ENCODE measurements around the gene DLGAP4. TPM values are rescaled to one million over a fixed set of nuclear protein-coding genes. Genes with fewer than 3 reads are reported as not detected.

The DLGAP4 gene, protein sequence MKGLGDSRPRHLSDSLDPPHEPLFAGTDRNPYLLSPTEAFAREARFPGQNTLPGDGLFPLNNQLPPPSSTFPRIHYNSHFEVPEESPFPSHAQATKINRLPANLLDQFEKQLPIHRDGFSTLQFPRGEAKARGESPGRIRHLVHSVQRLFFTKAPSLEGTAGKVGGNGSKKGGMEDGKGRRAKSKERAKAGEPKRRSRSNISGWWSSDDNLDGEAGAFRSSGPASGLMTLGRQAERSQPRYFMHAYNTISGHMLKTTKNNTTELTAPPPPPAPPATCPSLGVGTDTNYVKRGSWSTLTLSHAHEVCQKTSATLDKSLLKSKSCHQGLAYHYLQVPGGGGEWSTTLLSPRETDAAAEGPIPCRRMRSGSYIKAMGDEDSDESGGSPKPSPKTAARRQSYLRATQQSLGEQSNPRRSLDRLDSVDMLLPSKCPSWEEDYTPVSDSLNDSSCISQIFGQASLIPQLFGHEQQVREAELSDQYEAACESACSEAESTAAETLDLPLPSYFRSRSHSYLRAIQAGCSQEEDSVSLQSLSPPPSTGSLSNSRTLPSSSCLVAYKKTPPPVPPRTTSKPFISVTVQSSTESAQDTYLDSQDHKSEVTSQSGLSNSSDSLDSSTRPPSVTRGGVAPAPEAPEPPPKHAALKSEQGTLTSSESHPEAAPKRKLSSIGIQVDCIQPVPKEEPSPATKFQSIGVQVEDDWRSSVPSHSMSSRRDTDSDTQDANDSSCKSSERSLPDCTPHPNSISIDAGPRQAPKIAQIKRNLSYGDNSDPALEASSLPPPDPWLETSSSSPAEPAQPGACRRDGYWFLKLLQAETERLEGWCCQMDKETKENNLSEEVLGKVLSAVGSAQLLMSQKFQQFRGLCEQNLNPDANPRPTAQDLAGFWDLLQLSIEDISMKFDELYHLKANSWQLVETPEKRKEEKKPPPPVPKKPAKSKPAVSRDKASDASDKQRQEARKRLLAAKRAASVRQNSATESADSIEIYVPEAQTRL
- 10 to 100 TPM; 10.5 to 14.6 TPM for total RNA-seq

DNA sequence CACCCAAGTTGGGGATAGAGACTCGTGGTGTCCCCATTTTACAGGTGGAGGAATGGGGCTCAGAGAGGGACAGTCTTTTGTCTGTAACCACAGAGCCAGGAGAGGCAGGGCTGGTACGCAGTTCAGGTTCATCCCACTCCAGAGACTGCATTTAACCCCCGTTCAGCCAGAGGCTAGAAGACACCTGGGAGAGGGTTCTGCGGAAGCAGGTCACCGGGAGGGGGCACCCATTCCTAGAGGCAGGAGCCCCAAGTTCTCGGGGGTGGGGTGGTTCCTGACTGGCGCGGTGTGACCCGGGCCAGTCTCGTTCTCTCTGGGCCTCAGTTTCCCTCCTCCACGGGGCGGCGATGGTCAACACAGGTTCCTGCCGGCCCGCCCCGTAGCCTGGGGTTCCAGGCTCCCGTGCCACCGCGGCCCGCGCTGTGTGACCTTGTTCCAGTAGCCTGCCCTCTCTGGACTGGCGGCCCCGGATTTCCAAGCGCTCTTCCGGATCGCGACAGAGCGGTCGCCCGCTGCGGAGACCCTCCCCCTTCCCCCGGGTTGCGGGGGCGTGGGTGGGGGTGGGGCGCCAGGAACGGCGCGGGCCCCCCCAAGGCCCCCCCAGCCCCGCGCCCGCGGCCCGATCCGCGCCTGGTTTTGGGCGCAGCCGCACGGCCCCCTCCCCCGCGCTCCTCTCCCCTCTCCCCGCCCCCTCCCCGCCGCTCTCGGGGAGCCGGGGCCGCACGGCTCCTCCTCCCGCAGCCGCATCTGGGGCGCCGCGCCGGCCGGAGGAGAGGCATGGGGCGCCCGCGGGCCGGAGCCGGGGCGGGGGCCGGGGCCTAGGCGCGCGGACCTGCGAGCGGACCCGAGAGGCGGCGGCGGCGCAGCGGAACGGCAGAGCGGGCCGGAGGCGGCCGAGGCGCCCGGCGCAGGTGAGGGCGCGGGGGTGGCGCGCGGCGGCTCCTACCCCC lies at the start of gene DLGAP4:
TSS of gene DLGAP4 (plus strand) at position 738 of the 950 bp plus-strand sequence. CDS start 125,379 bp downstream, outside the sequence.
- Mint-ChIP-seq H3K27me3 (peaks cover 69% of the 10 kb centered on the region), H3K4me1 (no peaks in the 10 kb centered on the region), H3K36me3 (no peaks in the 10 kb centered on the region), H3K27ac (no peak within 1 kb of the TSS), H3K4me3 (peak within 1 kb of the TSS; percentile 53), H3K9me3 (no peaks in the 10 kb centered on the region)
- no peak for DNase-seq

DNA sequence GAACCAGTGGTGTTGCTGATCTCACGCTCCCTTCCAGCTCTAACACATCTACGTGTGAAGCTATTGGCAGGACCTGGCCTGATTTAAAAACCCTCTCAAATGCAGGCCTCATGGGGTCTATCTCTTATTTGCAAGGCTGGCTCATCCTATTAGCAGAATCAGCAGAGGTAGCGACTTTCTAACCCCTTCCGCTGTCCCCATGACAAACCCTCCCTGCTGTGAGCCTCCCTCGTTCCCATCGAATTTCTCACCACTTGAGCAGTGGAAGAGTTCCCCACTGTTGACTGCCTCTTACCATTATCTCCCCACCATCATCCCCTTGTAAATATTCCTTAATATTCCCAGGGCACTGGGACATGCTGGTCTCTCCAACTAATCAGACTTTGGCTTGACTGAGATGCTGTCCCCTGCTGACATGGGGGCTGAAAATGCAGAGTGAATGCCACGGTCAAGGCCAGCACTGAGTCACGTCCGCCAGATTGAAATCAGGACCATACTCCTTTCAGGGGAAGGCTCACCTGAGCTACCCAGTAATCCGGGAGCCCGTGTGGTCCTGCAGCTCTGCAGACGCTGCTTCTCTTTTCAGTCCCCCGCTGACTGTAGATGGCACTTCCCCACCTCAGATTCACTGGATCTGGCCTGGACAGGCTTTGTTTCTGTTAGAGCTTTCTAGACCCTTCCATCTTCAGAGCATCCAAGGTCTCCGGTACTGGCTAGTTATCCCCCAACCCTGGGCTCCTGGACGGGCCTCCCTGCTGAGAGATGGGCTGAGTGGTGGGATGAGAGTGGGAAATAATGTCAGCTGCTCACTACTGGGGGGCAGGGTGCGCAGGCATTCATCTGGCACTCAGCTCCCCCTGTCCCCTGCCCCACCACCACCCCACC lies 46.7 kb upstream of the DLGAP4 start:
- Mint-ChIP-seq H3K27me3 (no peaks in the 10 kb centered on the region), H3K4me3 (no peak overlapping the region), H3K36me3 (peaks cover 3% of the 10 kb centered on the region), H3K9me3 (no peaks in the 10 kb centered on the region), H3K27ac (no peak overlapping the region), H3K4me1 (no peaks in the 10 kb centered on the region)
- DNase-seq, result no peak

DNA sequence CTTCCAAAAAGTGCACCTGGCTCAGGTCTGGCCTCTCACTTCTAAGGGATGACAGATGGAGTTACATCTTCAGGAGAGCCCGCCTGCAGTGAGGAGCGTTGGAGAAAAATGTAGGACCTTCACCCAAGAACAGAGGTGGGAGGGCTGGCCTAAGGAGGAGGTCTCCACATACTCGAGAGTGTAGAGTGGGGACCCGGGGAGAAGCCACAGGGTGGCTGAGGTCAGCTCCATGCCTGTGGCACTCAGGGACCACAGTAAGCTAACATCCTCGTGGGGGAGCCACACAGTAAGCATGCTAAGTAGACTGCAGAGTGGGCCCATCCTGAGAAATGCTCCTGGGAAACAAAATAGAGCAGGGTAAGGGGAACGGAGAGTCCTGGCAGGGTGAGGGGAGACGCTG lies 45.8 kb upstream of the DLGAP4 start:
- Mint-ChIP-seq H3K4me1 (no peaks in the 10 kb centered on the region), H3K4me3 (no peak overlapping the region), H3K27ac (no peak overlapping the region), H3K36me3 (peaks cover 3% of the 10 kb centered on the region), H3K27me3 (no peaks in the 10 kb centered on the region), H3K9me3 (no peaks in the 10 kb centered on the region)
- DNase-seq, result no peak

- Mint-ChIP-seq H3K27ac (no peak overlapping the region), H3K36me3 (no peaks in the 10 kb centered on the region), H3K9me3 (no peaks in the 10 kb centered on the region), H3K4me3 (no peak overlapping the region), H3K27me3 (no peaks in the 10 kb centered on the region), H3K4me1 (no peaks in the 10 kb centered on the region)
- no peak for DNase-seq
Measured at GRCh38 chr20:36261389-36262105, 44.6 kb upstream of the DLGAP4 start.

GRCh38 chr20:36262440-36262839 lies 43.7 kb upstream of the DLGAP4 start:
- no peaks in the 10 kb centered on the region for H3K36me3 Mint-ChIP-seq
- no peaks in the 10 kb centered on the region for H3K27me3 Mint-ChIP-seq
- no peak overlapping the region for H3K4me3 Mint-ChIP-seq
- no peaks in the 10 kb centered on the region for H3K9me3 Mint-ChIP-seq
- H3K27ac Mint-ChIP-seq, result no peak overlapping the region
- DNase-seq, result no peak
- H3K4me1 Mint-ChIP-seq, result no peaks in the 10 kb centered on the region

DNA sequence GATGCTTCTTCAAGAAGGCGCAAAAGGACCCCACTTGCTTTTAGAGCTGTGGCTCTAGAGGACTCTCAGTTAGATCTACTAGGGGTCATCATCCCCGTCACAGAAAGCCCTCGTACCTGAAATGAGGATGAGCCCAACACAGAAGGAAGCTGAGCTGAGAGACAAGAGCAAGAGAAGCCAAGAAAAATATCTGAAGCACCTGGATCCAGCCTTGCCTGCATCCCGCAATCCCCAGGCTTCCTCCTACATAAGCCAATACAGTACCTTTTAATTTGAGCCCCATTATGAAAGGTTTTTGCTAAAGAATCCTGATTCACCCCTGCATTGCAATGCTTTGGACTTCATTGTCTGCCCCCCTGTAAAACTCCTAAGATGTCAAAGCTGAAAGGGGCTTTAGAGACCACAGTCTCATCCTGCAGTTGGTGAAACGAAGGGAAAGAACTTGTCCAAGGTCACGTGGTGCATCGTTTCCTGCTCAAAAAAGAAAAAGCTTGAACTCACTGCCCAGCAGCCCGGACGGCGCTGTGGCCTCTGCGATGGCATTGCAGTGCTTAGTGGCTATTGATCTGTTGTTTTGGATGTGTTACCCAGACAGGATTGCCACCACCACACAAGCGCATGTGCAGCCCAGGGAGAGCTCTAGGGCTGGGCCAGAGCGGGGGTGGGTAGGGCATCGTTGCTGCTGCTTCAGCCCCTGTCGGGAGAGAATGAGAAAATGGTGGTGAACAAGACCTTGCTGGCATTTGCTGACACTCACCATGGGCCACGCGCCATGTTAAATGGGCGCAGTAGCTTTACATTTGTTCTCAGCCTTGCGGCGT lies 41.5 kb upstream of the DLGAP4 start:
- H3K27ac Mint-ChIP-seq, result no peak overlapping the region
- DNase-seq, result no peak
- no peaks in the 10 kb centered on the region for H3K9me3 Mint-ChIP-seq
- H3K4me1 Mint-ChIP-seq, result no peaks in the 10 kb centered on the region
- H3K4me3 Mint-ChIP-seq, result no peak overlapping the region
- H3K36me3 Mint-ChIP-seq, result no peaks in the 10 kb centered on the region
- no peaks in the 10 kb centered on the region for H3K27me3 Mint-ChIP-seq

- Mint-ChIP-seq H3K4me1 (no peaks in the 10 kb centered on the region), H3K36me3 (no peaks in the 10 kb centered on the region), H3K27ac (no peak overlapping the region), H3K27me3 (no peaks in the 10 kb centered on the region), H3K4me3 (no peak overlapping the region), H3K9me3 (no peaks in the 10 kb centered on the region)
- no peak for DNase-seq
Measured at GRCh38 chr20:36266189-36266588, 40.0 kb upstream of the DLGAP4 start.

GRCh38 chr20:36267605-36268381 lies 38.3 kb upstream of the DLGAP4 start:
- H3K36me3 Mint-ChIP-seq, result no peaks in the 10 kb centered on the region
- H3K9me3 Mint-ChIP-seq, result no peaks in the 10 kb centered on the region
- no peak overlapping the region for H3K27ac Mint-ChIP-seq
- no peak for DNase-seq
- H3K27me3 Mint-ChIP-seq, result no peaks in the 10 kb centered on the region
- no peaks in the 10 kb centered on the region for H3K4me1 Mint-ChIP-seq
- H3K4me3 Mint-ChIP-seq, result no peak overlapping the region

DNA sequence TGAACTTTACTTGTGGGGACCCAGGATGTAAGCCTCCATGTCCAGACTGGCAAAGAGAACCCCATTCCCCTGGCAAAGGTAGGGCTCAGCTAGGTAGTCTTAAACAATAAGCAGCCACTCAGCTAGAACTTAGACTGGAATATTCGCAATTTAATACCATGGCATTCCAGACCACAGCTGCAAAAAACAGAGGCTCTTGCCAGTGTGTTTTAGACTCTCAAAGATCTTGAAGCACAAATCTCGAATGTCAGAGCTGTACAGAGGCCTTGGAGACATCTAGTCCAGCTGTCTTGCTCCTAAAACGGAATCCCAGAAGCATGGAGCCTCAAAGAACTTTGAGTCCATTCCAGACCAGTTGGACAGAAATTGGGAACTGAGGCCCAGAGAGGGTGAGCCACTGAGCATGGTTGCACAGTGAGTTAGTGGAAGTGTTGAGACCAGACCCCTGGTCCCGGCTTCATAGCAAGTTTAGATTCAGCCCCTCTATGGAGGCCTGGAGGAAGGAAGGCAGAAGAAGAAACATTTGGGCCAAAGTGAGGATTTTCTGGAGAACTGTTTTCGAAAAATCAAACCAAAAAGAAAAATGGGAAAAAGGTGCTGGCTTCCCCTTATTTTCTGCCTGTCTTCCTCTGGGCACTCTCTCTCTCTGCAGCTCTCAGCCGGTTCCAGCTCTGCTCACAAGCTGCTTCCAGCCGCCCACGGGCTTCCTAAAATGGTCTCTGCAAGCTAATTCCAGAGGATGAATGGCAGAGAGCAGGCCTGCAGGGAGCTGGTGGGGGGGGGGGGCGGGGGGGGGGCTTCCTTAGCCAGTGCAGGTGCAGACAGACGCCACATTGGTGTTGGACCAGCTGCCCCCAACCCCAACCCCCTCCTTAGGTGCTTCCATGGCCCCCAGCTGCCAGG lies 37.4 kb upstream of the DLGAP4 start:
- H3K4me1 Mint-ChIP-seq, result no peaks in the 10 kb centered on the region
- no peak for DNase-seq
- peaks cover 2% of the 10 kb centered on the region for H3K27me3 Mint-ChIP-seq
- H3K27ac Mint-ChIP-seq, result no peak overlapping the region
- H3K4me3 Mint-ChIP-seq, result no peak overlapping the region
- H3K36me3 Mint-ChIP-seq, result no peaks in the 10 kb centered on the region
- no peaks in the 10 kb centered on the region for H3K9me3 Mint-ChIP-seq

- no peak for DNase-seq
- Mint-ChIP-seq H3K4me1 (no peaks in the 10 kb centered on the region), H3K9me3 (no peaks in the 10 kb centered on the region), H3K36me3 (no peaks in the 10 kb centered on the region), H3K4me3 (no peak overlapping the region), H3K27me3 (peaks cover 8% of the 10 kb centered on the region), H3K27ac (no peak overlapping the region)
Measured at GRCh38 chr20:36269507-36269906, 36.6 kb upstream of the DLGAP4 start.

Data from activated naive CD8-positive, alpha-beta T cell treated with anti-CD3 and anti-CD28 coated beads for 36 hours (primary cell).